Activated CD4-positive, CD25-positive, alpha-beta regulatory T cell treated with anti-CD3 and anti-CD28 coated beads, Interleukin-2, amount 50 U/mL, for 24 hours (primary cell): ENCODE measurements around the gene NUDT1.

Experiments used
- ATAC-seq, 2 donors: fragments of 150-1000 bp; cut with Tn5 transposase; one replicate each; pipeline ENCODE4 v1.10.0; 2021; ENCODE audit warnings: mild to moderate bottlenecking in 1 of 2, moderate library complexity in 1 of 2

Gene NUDT1

GRCh38 chr7:2205036-2205780 lies 36.8 kb upstream of the NUDT1 start:
- ATAC-seq = no peak

- ATAC-seq = no peak
Measured at GRCh38 chr7:2208712-2209111, 33.3 kb upstream of the NUDT1 start.

GRCh38 chr7:2209146-2209960 lies 32.7 kb upstream of the NUDT1 start:
- peak; percentile 56 to 66 for ATAC-seq

GRCh38 chr7:2209961-2210323 lies 32.1 kb upstream of the NUDT1 start:
- ATAC-seq = no peak

- no peak for ATAC-seq
Measured at GRCh38 chr7:2210551-2211258, 31.3 kb upstream of the NUDT1 start.

GRCh38 chr7:2211259-2211880 lies 30.7 kb upstream of the NUDT1 start:
- ATAC-seq = no peak

- no peak for ATAC-seq
Measured at GRCh38 chr7:2211926-2212325, 30.1 kb upstream of the NUDT1 start.

GRCh38 chr7:2212906-2213305 lies 29.1 kb upstream of the NUDT1 start:
- ATAC-seq = no peak

- ATAC-seq = no peak
Measured at GRCh38 chr7:2213551-2214215, 28.3 kb upstream of the NUDT1 start.

- ATAC-seq = peak; percentile 63 to 68
Measured at GRCh38 chr7:2214636-2215035, 27.4 kb upstream of the NUDT1 start.

- no peak for ATAC-seq
Measured at GRCh38 chr7:2215851-2216250, 26.2 kb upstream of the NUDT1 start.

- ATAC-seq = no peak
Measured at GRCh38 chr7:2217206-2217605, 24.8 kb upstream of the NUDT1 start.

GRCh38 chr7:2217716-2218443 lies 24.1 kb upstream of the NUDT1 start:
- no peak for ATAC-seq

- no peak for ATAC-seq
Measured at GRCh38 chr7:2218444-2218785, 23.6 kb upstream of the NUDT1 start.

GRCh38 chr7:2219136-2219535 lies 22.9 kb upstream of the NUDT1 start:
- ATAC-seq = no peak

GRCh38 chr7:2219606-2220005 lies 22.4 kb upstream of the NUDT1 start:
- ATAC-seq = no peak

- no peak for ATAC-seq
Measured at GRCh38 chr7:2220030-2220429, 22.0 kb upstream of the NUDT1 start.

GRCh38 chr7:2220506-2220905 lies 21.5 kb upstream of the NUDT1 start:
- no peak for ATAC-seq

- ATAC-seq = no peak
Measured at GRCh38 chr7:2220954-2221353, 21.1 kb upstream of the NUDT1 start.

- no peak for ATAC-seq
Measured at GRCh38 chr7:2222516-2222915, 19.5 kb upstream of the NUDT1 start.

- ATAC-seq = no peak
Measured at GRCh38 chr7:2223321-2223720, 18.7 kb upstream of the NUDT1 start.

- ATAC-seq = no peak
Measured at GRCh38 chr7:2224491-2224928, 17.5 kb upstream of the NUDT1 start.
